ENCODE results near the gene MCHR1. TPM values are rescaled to one million over a fixed set of nuclear protein-coding genes. Genes with fewer than 3 reads are reported as not detected.

Gene MCHR1
- total RNA-seq, 1 donor from 2014 or later, result 0.19 TPM

DNA sequence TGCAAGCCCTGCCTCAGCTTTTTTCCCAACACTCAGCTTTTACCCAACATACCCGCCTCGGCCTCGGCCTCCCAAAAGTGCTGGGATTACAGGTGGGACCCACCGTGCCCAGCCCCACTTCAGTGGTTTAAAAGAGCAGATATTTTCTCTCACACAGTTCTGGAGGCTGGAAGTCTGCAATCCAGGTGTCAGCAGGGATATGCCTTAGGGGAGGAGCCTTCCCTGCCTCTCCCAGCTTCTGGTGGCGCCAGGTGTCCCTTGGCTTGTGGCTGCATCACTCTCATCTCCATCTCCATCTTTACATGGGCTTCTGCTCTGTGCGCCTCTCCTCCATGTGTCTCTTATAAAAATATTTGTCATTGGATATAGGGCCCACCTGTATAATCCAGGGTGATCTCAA lies 50.0 kb downstream of the MCHR1 start:
- no peak for DNase-seq (ENCODE audit: low spot score, unreplicated experiment)
- Mint-ChIP-seq H3K4me3 (ENCODE audit: low read depth) (no peak overlapping the region), H3K27ac (no peak overlapping the region), H3K4me1 (ENCODE audit: low read depth) (peaks cover 21% of the 10 kb centered on the region), H3K36me3 (ENCODE audit: insufficient read depth) (no peaks in the 10 kb centered on the region), H3K9me3 (ENCODE audit: low read depth) (no peaks in the 10 kb centered on the region), H3K27me3 (no peaks in the 10 kb centered on the region)
- no peak for TF ChIP-seq CTCF (IDR thresholded peaks at IDR 0.05; ENCODE audit: unreplicated experiment)

Other genes starting within 250 kb of the MCHR1 start
- 54.4 and 61.9 TPM in 2 replicates for gene MRTFA, start 42.8 kb upstream of the MCHR1 start, total RNA-seq
- gene SLC25A17, start 139.9 kb downstream of the MCHR1 start, total RNA-seq, result 16.7 and 18.4 TPM in 2 replicates
- 372 and 374 TPM in 2 replicates for gene ST13, start 177.2 kb downstream of the MCHR1 start, total RNA-seq
- gene XPNPEP3, start 177.7 kb downstream of the MCHR1 start, total RNA-seq, result 23.1 and 23.3 TPM in 2 replicates
- gene DNAJB7, start 182.6 kb downstream of the MCHR1 start, total RNA-seq, result not detected in 2 replicates

Data from progenitor cell of endocrine pancreas (in vitro differentiated cells).